ENCODE measurements around the gene LTBP4. TPM values are rescaled to one million over a fixed set of nuclear protein-coding genes. Genes with fewer than 3 reads are reported as not detected.
A peak's percentile ranks its signal among the peaks of the same experiment; 100 is the strongest.

Gene LTBP4
- total and polyA plus RNA-seq, 2 of the 13 experiments (the other 11 are each of a cell fraction or from before 2014, with no cell fraction given): 0.86 to 2.3 TPM

- TF ChIP-seq ZNF407 (CRISPR knock-in tag; IDR thresholded peaks at IDR 0.05; ENCODE audit: not compliant biosample characterization): no peak
- TF ChIP-seq NCOA2 (CRISPR knock-in tag; IDR thresholded peaks at IDR 0.05): peak; percentile 85
- TF ChIP-seq, protein P1, sequence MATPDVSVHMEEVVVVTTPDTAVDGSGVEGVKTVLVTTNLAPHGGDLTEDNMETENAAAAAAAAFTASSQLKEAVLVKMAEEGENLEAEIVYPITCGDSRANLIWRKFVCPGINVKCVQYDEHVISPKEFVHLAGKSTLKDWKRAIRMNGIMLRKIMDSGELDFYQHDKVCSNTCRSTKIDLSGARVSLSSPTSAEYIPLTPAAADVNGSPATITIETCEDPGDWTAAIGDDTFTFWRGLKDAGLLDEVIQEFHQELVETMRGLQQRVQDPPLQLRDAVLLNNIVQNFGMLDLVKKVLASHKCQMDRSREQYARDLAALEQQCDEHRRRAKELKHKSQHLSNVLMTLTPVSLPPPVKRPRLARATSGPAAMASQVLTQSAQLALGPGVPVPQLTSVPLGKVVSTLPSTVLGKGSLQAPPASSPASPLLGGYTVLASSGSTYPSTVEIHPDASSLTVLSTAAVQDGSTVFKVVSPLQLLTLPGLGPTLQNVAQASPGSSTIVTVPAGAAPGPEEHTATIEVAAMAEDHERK (CRISPR knock-in tag; IDR thresholded peaks at IDR 0.05; ENCODE audit: low read depth): no peak
- 0 out of 2 replicates have a peak, but pooled peaks have one; percentile 30 for TF ChIP-seq BRD4 (CRISPR knock-in tag; IDR thresholded peaks at IDR 0.05)
- peak; percentile 80 for TF ChIP-seq RERE (CRISPR knock-in tag; IDR thresholded peaks at IDR 0.05; ENCODE audit: low read depth)
- peak; percentile 90 for TF ChIP-seq ZSCAN25 (CRISPR knock-in tag; IDR thresholded peaks at IDR 0.05)
- no peak for TF ChIP-seq HHEX (CRISPR knock-in tag; IDR thresholded peaks at IDR 0.05)
- no peak for TF ChIP-seq ONECUT2 (CRISPR knock-in tag; IDR thresholded peaks at IDR 0.05)
- TF ChIP-seq BHLHE40 (IDR thresholded peaks at IDR 0.05; ENCODE audit: low read length): no peak
- no peak for TF ChIP-seq ZNF224 (CRISPR knock-in tag; IDR thresholded peaks at IDR 0.05)
- peak; percentile 40; the same call in 1 of the 2 replicates for TF ChIP-seq ZSCAN21 (CRISPR knock-in tag; IDR thresholded peaks at IDR 0.05; ENCODE audit: borderline replicate concordance)
- peak; percentile 76; the same call in 1 of the 2 replicates for TF ChIP-seq ZNF124 (CRISPR knock-in tag; IDR thresholded peaks at IDR 0.05)
- TF ChIP-seq ZNF580 (CRISPR knock-in tag; IDR thresholded peaks at IDR 0.05; ENCODE audit: borderline replicate concordance, low read depth): peak; percentile 88
- TF ChIP-seq RFX3 (CRISPR knock-in tag; IDR thresholded peaks at IDR 0.05): no peak
Observed at GRCh38 chr19:40603389-40604170, 2.4 kb downstream of the LTBP4 start (continued).

Data from HepG2 (cell line).